ENCODE measurements around the gene ADGRF5. TPM values are rescaled to one million over a fixed set of nuclear protein-coding genes. Genes with fewer than 3 reads are reported as not detected.

ADGRF5 gene, protein sequence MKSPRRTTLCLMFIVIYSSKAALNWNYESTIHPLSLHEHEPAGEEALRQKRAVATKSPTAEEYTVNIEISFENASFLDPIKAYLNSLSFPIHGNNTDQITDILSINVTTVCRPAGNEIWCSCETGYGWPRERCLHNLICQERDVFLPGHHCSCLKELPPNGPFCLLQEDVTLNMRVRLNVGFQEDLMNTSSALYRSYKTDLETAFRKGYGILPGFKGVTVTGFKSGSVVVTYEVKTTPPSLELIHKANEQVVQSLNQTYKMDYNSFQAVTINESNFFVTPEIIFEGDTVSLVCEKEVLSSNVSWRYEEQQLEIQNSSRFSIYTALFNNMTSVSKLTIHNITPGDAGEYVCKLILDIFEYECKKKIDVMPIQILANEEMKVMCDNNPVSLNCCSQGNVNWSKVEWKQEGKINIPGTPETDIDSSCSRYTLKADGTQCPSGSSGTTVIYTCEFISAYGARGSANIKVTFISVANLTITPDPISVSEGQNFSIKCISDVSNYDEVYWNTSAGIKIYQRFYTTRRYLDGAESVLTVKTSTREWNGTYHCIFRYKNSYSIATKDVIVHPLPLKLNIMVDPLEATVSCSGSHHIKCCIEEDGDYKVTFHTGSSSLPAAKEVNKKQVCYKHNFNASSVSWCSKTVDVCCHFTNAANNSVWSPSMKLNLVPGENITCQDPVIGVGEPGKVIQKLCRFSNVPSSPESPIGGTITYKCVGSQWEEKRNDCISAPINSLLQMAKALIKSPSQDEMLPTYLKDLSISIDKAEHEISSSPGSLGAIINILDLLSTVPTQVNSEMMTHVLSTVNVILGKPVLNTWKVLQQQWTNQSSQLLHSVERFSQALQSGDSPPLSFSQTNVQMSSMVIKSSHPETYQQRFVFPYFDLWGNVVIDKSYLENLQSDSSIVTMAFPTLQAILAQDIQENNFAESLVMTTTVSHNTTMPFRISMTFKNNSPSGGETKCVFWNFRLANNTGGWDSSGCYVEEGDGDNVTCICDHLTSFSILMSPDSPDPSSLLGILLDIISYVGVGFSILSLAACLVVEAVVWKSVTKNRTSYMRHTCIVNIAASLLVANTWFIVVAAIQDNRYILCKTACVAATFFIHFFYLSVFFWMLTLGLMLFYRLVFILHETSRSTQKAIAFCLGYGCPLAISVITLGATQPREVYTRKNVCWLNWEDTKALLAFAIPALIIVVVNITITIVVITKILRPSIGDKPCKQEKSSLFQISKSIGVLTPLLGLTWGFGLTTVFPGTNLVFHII (N-terminal part only)
- total RNA-seq (37.9 and 50.0 TPM in 2 replicates), polyA plus RNA-seq (21.9 and 26.3 TPM in 2 replicates), polyA minus RNA-seq (61.0 and 65.4 TPM in 2 replicates), Bru-seq, nascent RNA (percentile 74 among the genes with signal in this experiment), BruChase-seq, experiment 1, labeled RNA remaining after a 6-hour chase (percentile 72 among the genes with signal in this experiment), BruChase-seq, experiment 2, labeled RNA remaining after a 2-hour chase (percentile 59 among the genes with signal in this experiment)
- polyA plus RNA-seq (2011; cell fraction: cytosol; rRNA removed): 13.6 and 14.3 TPM in 2 replicates
- 31.1 and 36.8 TPM in 2 replicates for polyA plus RNA-seq (2011; cell fraction: nucleus; rRNA removed)
- 9.0 and 17.2 TPM in 2 replicates for polyA plus RNA-seq (2012)
- polyA minus RNA-seq (2011; cell fraction: cytosol; rRNA and poly(A)+ RNA removed): not detected
- polyA minus RNA-seq (2011; cell fraction: nucleus; rRNA and poly(A)+ RNA removed): 37.1 and 55.8 TPM in 2 replicates
- long read RNA-seq, full-length matches to known transcripts: 13 of 48 reads
- long read RNA-seq, partial matches to known transcripts: 9 of 48 reads
- long read RNA-seq, other reads (novel, unspliced or antisense): 26 of 48 reads

DNA sequence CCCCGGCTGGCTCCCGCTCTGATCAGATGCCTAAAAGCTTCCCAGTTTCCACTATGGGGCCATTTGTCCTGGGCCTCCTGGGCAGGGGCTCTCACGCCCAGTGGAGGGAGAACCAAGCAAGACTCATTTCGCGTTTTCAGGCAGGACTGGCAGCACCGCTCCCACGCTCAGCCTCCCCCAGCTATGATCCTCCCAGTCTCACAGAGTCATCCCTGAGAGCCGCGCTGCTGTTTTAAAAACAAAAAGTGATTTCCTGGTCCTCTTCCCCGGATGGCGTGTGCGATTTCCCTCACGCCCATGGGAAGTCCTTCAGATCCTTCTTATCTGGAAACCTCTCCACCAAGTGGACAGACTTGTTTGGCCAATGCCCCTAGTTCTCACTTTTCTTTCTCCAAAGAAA, at the start of gene ADGRF5:
ADGRF5 (minus strand) TSS at position 208 of the 400 bp plus-strand sequence. CDS start 15,176 bp downstream, outside the sequence.
- H4K20me1 ChIP-seq (replicated peaks; ENCODE audit: control insufficient read depth, extremely low read depth, insufficient read depth, low read length): no peaks in the 10 kb centered on the region
- peak within 1 kb of the TSS in 2 of 3 experiments; percentile 29 to 57 for H3K4me3 ChIP-seq (replicated peaks in 1 of 3; ENCODE audit: insufficient read depth in 1 of 3, low read depth in 1 of 3, low read length in 3 of 3)
- peak; percentile 65 for DNase-seq (ENCODE audit: low read depth, low spot score)
- no peaks in the 10 kb centered on the region for H3K27me3 ChIP-seq (ENCODE audit: control insufficient read depth in 2 of 2, insufficient read depth in 2 of 2, low read length in 2 of 2)
- no peaks in the 10 kb centered on the region for H3K79me2 ChIP-seq (ENCODE audit: control insufficient read depth, insufficient read depth, low read length)
- ChIA-PET POLR2A (interaction anchor here (0.6 kb wide), 1 partner anchor 456 kb away, joined by 7 read pairs; no protein-coding TSS in a partner anchor), CTCF (interaction anchor here (0.9 to 1.9 kb wide), 3 partner anchors 11 to 18 kb away, joined by 3 to 5 read pairs (median 3); no protein-coding TSS in a partner anchor)
- H3K27ac ChIP-seq (ENCODE audit: insufficient read depth, low read depth, low read length): peak within 1 kb of the TSS; percentile 26
- intact Hi-C loops (cut with micrococcal nuclease) (no loop called here), dilution Hi-C loops (cut with MboI; ENCODE audit: extremely low pct_ligation_motif_present, low sequenced_read_pairs) (no loop called here)
- peak; percentile 61 for FAIRE-seq
- BruUV-seq (replicated peaks): no TSS peak
- H3K4me1 ChIP-seq (ENCODE audit: control insufficient read depth, extremely low read depth, insufficient read depth, low read length): peaks cover 42% of the 10 kb centered on the region
- peak within 1 kb of the TSS; percentile 29 for H3K4me2 ChIP-seq (ENCODE audit: insufficient read depth, low read length)
- TF ChIP-seq EZH2 (IDR thresholded peaks at IDR 0.05; ENCODE audit: borderline replicate concordance, low read depth, low read length, severe bottlenecking) (no peak), JUN (IDR thresholded peaks at IDR 0.05; ENCODE audit: borderline replicate concordance, insufficient read depth, insufficient read length, low read depth) (no peak), MYC (IDR thresholded peaks at IDR 0.05; ENCODE audit: low read depth, low read length) (no peak), GATA2 (IDR thresholded peaks at IDR 0.05; ENCODE audit: insufficient read depth, insufficient read length, low read depth, low read length) (no peak), POLR2A (IDR thresholded peaks at IDR 0.05; ENCODE audit: low read depth, low read length) (no peak), POLR2AphosphoS5 (IDR thresholded peaks at IDR 0.05; ENCODE audit: insufficient read depth, low read depth, low read length) (no peak), FOS (IDR thresholded peaks at IDR 0.05; ENCODE audit: borderline replicate concordance, insufficient read depth, low read length) (no peak)
- TF ChIP-seq, protein P1, sequence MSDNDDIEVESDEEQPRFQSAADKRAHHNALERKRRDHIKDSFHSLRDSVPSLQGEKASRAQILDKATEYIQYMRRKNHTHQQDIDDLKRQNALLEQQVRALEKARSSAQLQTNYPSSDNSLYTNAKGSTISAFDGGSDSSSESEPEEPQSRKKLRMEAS (IDR thresholded peaks at IDR 0.05; ENCODE audit: insufficient read depth, insufficient read length): no peak
- TF ChIP-seq, protein P2, sequence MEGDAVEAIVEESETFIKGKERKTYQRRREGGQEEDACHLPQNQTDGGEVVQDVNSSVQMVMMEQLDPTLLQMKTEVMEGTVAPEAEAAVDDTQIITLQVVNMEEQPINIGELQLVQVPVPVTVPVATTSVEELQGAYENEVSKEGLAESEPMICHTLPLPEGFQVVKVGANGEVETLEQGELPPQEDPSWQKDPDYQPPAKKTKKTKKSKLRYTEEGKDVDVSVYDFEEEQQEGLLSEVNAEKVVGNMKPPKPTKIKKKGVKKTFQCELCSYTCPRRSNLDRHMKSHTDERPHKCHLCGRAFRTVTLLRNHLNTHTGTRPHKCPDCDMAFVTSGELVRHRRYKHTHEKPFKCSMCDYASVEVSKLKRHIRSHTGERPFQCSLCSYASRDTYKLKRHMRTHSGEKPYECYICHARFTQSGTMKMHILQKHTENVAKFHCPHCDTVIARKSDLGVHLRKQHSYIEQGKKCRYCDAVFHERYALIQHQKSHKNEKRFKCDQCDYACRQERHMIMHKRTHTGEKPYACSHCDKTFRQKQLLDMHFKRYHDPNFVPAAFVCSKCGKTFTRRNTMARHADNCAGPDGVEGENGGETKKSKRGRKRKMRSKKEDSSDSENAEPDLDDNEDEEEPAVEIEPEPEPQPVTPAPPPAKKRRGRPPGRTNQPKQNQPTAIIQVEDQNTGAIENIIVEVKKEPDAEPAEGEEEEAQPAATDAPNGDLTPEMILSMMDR (IDR thresholded peaks at IDR 0.05; ENCODE audit: extremely low read depth in 1 of 2, insufficient read depth in 1 of 2, low read depth in 1 of 2, low read length in 2 of 2): no peak
- H3K36me3 ChIP-seq (ENCODE audit: control insufficient read depth in 2 of 2, extremely low read depth in 1 of 2, insufficient read depth in 2 of 2, low read length in 2 of 2): no peaks in the 10 kb centered on the region
- H2AFZ ChIP-seq (ENCODE audit: low read depth, low read length): peak within 1 kb of the TSS; percentile 56
- no peaks in the 10 kb centered on the region for H3K9me3 ChIP-seq (replicated peaks; ENCODE audit: control insufficient read depth, insufficient read depth, low read length)
- H3K9ac ChIP-seq (replicated peaks; ENCODE audit: extremely low read depth, insufficient read depth, low read length): peak within 1 kb of the TSS; percentile 40
- H3K9me1 ChIP-seq (replicated peaks; ENCODE audit: control insufficient read depth, extremely low read depth, insufficient read depth, low read length): no peaks in the 10 kb centered on the region
